ENCODE measurements around the gene PNPO. TPM values are rescaled to one million over a fixed set of nuclear protein-coding genes. Genes with fewer than 3 reads are reported as not detected.
A peak's percentile ranks its signal among the peaks of the same experiment; 100 is the strongest.

PNPO gene
- total and polyA plus RNA-seq, 2 of the 13 experiments (the other 11 are each of a cell fraction or from before 2014, with no cell fraction given): 47.9 to 63.3 TPM

- TF ChIP-seq FOXO4 (CRISPR knock-in tag; conservative IDR thresholded peaks at IDR 0.05) (peak; percentile 97; the same call in 1 of the 2 replicates), FOXC1 (CRISPR knock-in tag; IDR thresholded peaks at IDR 0.05; ENCODE audit: borderline replicate concordance) (peak; percentile 96; the same call in 1 of the 2 replicates), HNF4A (CRISPR knock-in tag; IDR thresholded peaks at IDR 0.05) (peak; percentile 76), PREB (CRISPR knock-in tag; IDR thresholded peaks at IDR 0.05) (peak; percentile 86; the same call in 1 of the 2 replicates), CREBL2 (CRISPR knock-in tag; IDR thresholded peaks at IDR 0.05; ENCODE audit: borderline replicate concordance) (peak; percentile 89; the same call in 1 of the 2 replicates), JUN (CRISPR knock-in tag; IDR thresholded peaks at IDR 0.05) (peak; percentile 63), PRMT3 (CRISPR knock-in tag; IDR thresholded peaks at IDR 0.05; ENCODE audit: borderline replicate concordance, low read depth) (peak; percentile 93; the same call in 1 of the 2 replicates), ZMAT5 (CRISPR knock-in tag; IDR thresholded peaks at IDR 0.05; ENCODE audit: borderline replicate concordance, low read depth) (no peak), ZNF136 (CRISPR knock-in tag; IDR thresholded peaks at IDR 0.05; ENCODE audit: low read depth) (no peak; the same call in 1 of the 2 replicates), PRDM15 (CRISPR knock-in tag; IDR thresholded peaks at IDR 0.05) (peak; percentile 76), NR2F6 (IDR thresholded peaks at IDR 0.05) (no peak), NR2F6 (CRISPR knock-in tag; IDR thresholded peaks at IDR 0.05) (peak; percentile 4; the same call in 1 of the 2 replicates), GFI1 (CRISPR knock-in tag; IDR thresholded peaks at IDR 0.05; ENCODE audit: borderline replicate concordance) (peak; percentile 82; the same call in 1 of the 2 replicates), DMAP1 (CRISPR knock-in tag; IDR thresholded peaks at IDR 0.05) (peak; percentile 97), MXD3 (CRISPR knock-in tag; IDR thresholded peaks at IDR 0.05) (peak; percentile 92; the same call in 1 of the 2 replicates), BATF2 (CRISPR knock-in tag; IDR thresholded peaks at IDR 0.05) (peak; percentile 71; the same call in 1 of the 2 replicates), ZNF879 (CRISPR knock-in tag; IDR thresholded peaks at IDR 0.05) (no peak)
Observed at GRCh38 chr17:47941246-47942095, at the start of gene PNPO (continued).
